Measurements from ENCODE around the gene MTCP1.

Gene MTCP1

DNA sequence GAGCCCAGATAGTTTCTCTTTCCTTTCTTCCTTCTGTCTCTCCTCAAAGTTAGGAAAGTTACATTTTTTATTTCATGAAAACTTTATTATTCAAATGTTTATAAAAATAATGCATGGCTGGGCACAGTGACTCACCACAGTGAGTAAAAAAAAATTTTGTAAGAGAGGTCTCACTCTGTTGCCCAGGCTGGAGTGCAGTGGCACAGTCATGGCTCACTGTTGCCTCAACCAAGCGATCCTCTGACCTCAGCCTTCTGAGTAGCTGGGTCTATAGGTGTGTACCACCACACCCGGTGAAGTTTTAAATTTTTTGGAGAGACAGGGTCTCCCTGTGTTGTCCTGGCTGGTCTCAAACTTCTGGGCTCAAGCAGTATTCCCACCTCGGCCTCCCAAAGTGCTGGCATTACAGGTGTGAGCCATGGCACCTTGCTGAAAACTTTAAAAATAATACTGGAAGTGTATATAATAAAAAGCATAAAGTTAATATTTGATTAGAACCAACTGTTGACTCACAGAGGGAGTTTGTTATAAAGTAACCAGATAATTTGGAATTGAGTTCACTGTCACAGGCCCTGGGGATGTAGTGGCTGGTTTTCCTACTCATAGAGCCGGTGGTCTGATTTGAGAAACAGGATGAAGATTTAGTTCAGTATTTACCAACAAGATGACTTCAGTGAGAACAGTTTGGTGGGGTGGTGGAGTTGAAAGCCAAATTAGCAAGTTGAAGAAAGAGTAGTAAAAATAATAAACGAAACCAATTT lies 18.0 kb downstream of the MTCP1 start:
- no peak for FAIRE-seq

DNA sequence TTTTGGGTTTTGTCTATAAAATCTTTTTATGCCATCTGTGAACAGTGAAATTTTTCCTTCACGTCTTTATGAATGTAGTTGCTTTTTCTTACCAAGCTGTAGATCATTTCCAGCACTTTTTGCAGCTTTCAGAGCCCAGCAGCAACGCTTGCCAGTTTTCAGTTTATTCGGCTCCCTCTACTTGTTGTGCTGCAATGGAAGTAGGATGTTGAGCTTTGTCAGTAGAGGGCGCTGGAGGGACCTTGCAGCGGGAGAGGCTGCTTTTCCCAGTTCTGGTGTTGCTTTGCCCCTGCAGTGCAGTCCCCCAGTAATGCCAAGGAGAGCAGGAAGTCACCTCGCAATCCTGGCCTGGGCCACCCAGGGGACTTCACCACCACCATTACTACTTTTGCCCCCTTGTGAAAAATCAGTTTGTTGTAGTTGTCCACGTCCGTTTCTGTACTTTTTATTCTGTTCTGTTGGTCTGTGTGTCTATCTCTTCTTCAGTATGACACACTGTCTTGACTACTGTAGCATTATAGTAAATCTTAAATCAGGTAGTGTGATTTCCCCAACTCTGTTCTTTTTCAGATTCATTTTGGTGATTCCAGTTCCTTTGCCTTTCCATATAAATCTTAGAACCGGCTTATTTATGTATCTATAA lies 21.8 kb downstream of the MTCP1 start:
- no peak for FAIRE-seq

DNA sequence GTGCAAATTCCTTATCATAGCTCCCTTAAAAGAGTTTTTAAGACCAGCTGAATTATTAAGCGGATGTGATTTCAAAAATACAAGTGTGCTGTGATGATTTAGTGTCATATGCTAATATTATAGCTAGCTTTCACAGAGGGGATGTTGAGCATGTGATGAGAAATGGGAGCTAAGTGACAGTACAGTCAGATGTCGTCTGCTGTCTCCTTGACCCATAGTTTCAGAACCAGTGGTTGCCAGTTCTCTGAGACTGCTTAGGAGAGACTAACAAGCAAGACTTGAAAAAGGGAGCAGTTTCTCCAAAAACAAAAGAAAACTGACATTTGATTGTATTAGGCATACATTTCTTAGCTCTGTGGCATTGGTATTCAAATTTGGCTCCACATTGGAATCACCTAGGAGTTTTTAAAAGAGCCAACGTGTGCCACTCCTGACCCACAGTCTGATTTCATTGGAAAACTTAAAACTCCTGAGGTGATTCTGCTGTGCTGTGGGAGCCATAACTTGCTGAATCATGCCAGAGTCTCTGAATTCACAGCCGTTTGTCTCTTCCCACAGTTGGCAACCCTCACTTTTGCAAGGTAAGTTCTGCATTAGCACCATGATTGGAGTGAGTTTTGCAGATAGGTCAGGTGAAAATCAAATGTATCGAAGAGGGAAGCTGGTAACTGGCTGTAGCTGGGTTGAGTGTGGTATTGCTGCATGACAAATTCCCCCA lies 24.0 kb downstream of the MTCP1 start:
- no peak for FAIRE-seq

DNA sequence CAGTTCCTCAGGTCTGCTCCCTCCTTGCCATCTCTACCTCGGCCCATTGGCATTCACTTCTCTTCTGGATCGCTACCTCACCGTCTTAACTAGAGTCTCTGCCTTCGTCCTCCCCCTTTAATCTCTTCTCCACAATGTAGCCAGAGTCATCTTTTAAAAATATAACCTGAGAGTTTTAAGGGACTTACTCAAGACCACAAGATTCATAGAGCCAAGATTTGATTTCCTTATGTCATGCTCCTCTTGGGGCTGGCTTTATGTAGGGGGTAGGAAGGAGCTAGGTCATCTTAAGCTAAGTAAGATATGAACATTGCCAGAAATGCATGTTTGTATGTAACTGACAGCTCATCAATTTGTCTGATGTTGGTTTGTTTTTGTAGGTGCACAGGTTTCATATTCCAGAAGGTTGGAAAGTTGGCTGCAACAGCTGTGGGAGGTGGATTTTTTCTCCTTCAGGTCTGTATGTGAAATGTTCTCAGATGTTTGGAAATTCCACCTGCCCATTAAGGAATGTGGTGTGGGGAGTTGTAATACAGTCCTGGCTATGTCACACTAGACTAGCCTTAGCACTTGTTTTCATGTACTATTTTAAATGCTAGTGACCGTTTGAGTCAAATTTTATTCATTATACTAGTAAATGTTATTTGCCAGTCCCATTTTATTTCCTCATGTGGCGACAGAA lies 24.7 kb downstream of the MTCP1 start:
- no peak for FAIRE-seq

DNA sequence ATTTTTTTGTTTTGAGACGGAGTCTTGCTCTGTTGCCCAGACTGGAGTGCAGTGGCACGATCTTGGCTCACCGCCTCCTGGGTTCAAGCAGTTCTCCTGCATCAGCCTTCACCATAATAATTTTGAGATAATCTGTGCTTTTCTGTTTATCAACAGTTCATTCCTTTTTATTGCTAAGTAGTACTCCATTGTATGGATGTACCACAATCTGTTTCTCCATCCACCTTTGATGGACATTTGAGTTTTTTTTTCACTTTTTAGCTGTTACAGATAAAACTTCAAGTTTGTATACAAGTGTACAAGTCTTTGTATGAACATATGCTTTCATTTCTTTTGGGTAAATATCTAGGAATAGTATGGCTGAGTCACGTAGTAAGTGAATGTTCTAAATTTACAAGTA lies 35.2 kb downstream of the MTCP1 start:
- no peak for FAIRE-seq

DNA sequence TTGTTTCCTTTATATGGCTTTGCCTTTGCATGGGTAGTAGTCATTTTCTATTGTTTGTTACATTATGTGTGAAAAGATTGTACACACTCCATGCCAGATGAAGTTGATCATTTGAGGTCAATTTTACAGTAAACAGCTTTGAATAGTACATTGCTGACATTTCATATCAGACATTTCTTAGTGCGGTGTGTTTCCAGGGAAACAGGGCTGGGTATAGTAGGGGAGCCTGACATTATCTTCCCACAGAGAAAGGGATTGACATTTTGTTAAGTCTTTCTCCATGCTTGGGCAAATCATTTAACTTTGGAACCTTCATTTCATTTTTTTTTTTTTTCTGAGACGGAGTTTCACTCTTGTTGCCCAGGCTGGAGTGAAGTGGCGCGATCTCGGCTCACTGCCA lies 39.3 kb downstream of the MTCP1 start:
- no peak for FAIRE-seq

DNA sequence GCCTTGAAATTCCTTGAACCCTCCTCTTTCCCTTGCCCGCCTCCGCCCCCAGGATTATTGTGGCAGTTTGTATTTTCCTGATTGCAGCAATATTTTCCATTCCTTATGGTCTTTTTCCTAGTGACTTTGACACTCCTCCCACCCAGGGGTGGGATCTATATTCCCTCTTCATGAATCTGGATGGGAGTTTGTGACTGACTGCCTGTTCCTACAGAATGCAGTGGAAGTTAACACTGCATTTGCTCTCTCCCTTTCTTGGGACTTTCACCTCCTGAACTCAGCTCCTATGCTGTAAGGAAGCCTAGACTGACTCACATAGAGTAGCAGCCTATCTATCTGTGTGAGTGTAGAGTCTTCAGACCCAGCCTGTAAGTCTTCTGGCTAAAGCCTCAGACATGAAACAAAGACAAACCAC lies 42.1 kb downstream of the MTCP1 start:
- FAIRE-seq: no peak

DNA sequence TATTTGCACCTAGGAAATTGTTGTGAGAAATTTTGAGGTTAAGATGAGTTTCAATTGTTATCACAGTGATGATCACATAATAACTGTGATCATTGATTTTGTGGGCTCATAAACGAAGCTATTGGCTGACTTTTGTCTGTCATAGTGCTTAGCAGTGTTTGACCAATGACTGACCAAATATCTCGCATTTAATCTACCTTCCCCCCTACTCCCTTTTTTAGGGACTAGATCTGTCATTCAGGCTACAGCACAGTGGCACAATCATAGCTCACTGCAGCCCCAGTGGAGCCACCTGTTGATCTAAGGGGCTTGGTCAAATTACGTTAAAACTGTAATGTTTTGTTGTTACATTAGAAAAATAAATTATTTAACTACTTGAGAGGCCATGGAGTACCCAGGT lies 42.8 kb downstream of the MTCP1 start:
- no peak for FAIRE-seq

DNA sequence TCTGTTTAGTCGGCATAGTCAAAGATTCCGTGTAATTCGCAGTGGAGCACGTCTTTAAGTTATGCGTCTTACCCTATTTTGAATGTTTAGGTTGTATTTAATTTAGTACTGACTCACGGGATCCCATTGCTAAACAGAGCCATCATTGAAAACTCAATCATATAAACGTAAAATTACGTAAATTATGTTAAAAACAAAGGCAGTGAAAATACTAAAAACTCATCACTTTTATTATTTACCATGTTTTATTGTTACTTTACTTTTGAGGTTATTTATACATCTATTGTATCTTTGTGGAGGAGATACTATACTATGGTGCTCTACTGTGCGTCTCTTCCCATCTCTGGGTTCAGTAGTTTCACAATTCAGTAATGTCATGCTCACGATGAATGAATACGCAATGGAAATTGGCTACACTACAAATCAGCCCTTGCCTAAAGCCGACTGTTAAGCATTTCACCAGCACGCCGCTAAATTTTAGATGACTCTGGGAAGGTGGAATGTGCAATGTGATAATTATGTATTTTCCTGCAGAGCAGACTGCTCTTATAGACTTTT lies 43.3 kb downstream of the MTCP1 start:
- FAIRE-seq: no peak

DNA sequence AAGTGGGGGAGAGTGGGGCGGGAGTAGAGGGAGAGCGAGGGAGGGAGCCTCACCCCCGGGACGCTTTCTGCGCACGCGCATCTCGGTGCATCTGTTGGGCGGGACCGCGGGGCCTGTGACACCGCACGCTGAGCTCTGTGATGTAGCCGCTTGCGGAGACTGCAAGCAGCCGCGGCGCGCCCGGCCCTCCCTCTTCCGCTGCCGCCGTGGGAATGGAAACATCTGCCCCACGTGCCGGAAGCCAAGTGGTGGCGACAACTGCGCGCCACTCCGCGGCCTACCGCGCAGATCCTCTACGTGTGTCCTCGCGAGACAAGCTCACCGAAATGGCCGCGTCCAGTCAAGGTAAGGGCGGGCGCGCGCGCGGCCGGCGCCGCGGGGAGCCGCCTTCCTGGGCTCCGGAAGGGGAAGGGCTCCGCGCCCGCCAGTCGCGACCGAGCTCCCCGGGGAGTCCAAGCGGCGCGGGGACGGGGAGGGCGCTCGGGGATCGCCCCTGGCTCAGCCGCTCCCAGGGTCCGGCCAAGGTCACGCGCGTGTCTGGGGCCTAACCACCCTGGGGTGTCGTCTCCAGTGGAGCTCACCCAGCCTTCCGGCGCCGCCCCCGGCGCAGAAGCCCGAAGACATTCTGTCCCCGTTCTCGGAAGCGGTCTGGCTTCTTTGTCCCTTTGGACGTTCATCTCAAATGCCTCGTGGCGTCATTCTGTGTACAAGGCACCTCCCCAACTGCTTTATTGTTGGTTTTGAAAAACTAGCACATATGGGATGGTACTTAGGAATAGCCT lies 44.0 kb downstream of the MTCP1 start, which contains the start of gene FUNDC2:
TSS of gene FUNDC2 (plus strand) at position 118 of the 782 bp plus-strand sequence. CDS start at position 213, 95 bp downstream.
- FAIRE-seq: peak; percentile 83

DNA sequence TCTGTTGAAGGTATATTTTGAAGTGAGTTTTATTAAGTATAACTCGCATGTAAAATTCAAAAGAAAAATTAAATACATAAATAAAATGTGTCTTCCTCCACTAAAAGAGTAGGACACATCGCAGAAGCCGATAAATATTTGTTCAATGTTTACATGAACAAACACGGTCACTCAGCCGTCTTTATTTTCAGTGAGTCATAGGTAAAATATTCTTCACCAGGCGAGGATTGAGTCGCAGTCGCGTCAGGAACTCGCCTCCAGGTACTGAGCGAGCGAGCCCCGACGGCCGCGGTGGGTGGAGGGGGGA lies 44.6 kb downstream of the MTCP1 start:
- FAIRE-seq: peak; percentile 58

DNA sequence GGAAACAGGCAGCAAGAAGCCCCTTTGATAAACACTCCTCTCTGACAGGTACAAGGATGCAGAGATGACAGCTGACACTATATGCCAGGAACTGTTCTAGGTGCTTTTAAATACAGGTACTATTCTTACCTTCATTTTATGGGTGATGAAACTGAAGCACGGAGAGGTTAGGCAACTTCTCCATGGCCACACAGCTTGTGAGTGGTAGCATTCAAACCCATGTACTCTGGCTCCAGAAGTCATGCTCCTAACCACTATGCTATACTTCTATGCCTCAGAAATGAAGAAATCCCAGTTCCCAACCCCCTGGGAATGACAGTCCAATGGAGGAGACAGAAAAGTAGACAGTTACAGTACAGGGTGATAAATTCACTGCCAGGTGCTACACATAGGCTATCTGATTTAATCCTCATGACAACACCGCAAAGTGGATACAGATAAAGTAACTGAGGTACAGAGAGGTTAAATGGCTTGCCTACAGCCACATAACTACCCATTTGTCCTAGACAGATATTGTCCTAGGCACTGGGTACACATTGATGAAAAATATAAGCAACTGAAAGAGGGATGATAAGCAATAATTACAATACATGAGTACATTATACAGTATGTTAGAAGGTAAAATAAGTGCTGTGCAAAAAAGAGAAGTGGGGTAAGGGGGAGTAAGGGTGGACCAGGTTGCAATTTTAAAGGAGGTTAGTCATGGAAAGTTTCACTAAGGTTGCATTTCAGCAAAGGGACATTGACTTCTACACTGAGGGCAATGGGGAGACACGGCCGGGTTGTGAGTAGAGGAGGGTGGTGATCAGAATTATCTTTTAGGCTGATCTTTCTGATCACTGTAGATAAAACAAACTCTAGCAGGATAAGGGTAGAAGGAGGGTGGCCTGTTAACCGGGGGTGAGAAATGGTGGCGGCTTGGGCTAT lies 46.8 kb downstream of the MTCP1 start:
- no peak for FAIRE-seq

DNA sequence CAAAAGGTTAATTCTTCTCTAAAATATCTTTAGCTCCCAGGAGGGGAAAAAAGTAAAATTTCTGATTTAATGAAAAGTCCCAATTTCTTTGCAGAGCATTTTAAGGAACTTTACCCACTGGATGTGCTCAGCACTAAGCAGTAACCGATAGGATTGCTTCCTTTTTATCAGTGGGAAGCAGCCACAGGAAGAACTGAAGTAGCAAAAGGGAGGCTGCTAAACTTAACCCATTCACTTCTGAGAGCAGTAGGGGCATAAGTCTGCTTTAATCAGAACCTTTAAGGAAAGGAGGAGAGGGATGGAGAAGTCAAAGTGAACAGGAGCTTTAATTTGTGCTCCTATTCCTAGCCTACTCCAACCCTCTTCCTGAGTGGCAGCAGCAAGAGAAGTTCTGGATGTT lies 48.4 kb downstream of the MTCP1 start, which contains the start of gene F8:
TSS of gene F8 (minus strand) at position 139 of the 400 bp plus-strand sequence. CDS start 171 bp downstream, outside the sequence.
- FAIRE-seq: no peak

DNA sequence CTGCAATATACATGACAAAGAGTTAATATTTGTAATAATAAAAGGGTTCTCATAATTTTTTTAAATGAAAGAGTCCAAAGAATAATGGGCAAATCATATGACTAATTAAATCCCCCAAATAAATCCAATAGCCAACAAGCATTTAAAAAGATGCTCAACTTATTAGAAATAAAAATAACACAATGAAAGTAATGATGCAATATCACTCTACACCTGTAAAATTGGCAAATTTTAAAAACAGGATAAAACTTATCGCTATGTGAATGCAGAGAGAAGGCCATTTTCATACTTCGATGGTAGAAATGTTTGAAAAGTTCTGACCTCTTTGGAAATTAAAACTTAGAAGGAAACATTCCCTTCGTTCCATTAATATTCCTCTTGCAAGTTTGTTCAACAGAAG lies 50.3 kb downstream of the MTCP1 start:
- no peak for FAIRE-seq
